DND-41 (cell line): ENCODE measurements around the gene TOMM34.
A peak's percentile ranks its signal among the peaks of the same experiment; 100 is the strongest.

Source experiments
- ATAC-seq: fragments of 200-7000 bp; cut with Tn5 transposase; 3 replicates; pipeline ENCODE4 v1.9.1; 2021; ENCODE audit warnings: low read depth; ENCODE audit not compliant: insufficient read depth
- DNase-seq: peaks from one replicate; pipeline ENCODE4 v3.0.0-alpha.2; 2020
- H2AFZ ChIP-seq: 2 replicates; pipeline ENCODE4 v1.6.0; 2012; ENCODE audit warnings: low read depth, low read length
- H3K27ac ChIP-seq: 2 replicates; pipeline ENCODE4 v1.5.1; 2012; ENCODE audit warnings: low read length, inconsistent platforms
- H3K27me3 ChIP-seq: fragments of 200-600 bp; sonication (generic); 2 replicates; pipeline ENCODE4 v1.6.0; 2012; ENCODE audit warnings: low read length, mild to moderate bottlenecking, inconsistent platforms; ENCODE audit not compliant: insufficient read depth, poor library complexity
- H3K36me3 ChIP-seq: 2 replicates; pipeline ENCODE4 v1.5.1; 2012; ENCODE audit warnings: low read length, inconsistent platforms; ENCODE audit not compliant: insufficient read depth
- H3K4me1 ChIP-seq: 2 replicates; pipeline ENCODE4 v1.5.1; 2012; ENCODE audit warnings: mild to moderate bottlenecking, low read length; ENCODE audit not compliant: insufficient read depth
- H3K4me2 ChIP-seq: 2 replicates; pipeline ENCODE4 v1.6.0; 2012; ENCODE audit warnings: mild to moderate bottlenecking, moderate library complexity, low read length, inconsistent platforms; ENCODE audit not compliant: insufficient read depth
- H3K4me3 ChIP-seq, 2 experiments: fragments of 200-600 bp in 1 of 2; shearing (Covaris generic) in 1 of 2; 2 replicates each; pipeline ENCODE4 v1.5.1; 2012 to 2016; ENCODE audit warnings: inconsistent platforms in 2 of 2, low read length in 2 of 2, mild to moderate bottlenecking in 2 of 2, low read depth in 1 of 2, moderate library complexity in 1 of 2
- H3K79me2 ChIP-seq: 2 replicates; pipeline ENCODE4 v1.6.0; 2012; ENCODE audit warnings: low read length, inconsistent platforms; ENCODE audit not compliant: insufficient read depth
- H3K9ac ChIP-seq: 2 replicates; pipeline ENCODE4 v1.6.0; 2012; ENCODE audit warnings: low read depth, mild to moderate bottlenecking, inconsistent platforms, low read length, moderate library complexity
- H3K9me3 ChIP-seq: 2 replicates; pipeline ENCODE4 v1.5.1; 2012; ENCODE audit warnings: low read length, moderate library complexity, mild to moderate bottlenecking, inconsistent platforms; ENCODE audit not compliant: insufficient read depth, severe bottlenecking
- H4K20me1 ChIP-seq: 2 replicates; pipeline ENCODE4 v1.6.0; 2012; ENCODE audit warnings: low read length; ENCODE audit not compliant: insufficient read depth
- EZH2 ChIP-seq: IDR thresholded peaks from 3 replicates; pipeline ENCODE4 v1.6.1; 2012; ENCODE audit warnings: borderline replicate concordance, low read depth, mild to moderate bottlenecking, moderate library complexity, low read length, inconsistent platforms; ENCODE audit not compliant: severe bottlenecking
- TF ChIP-seq, protein P1 (sequence below): IDR thresholded peaks from 2 replicates; pipeline ENCODE4 v1.5.1; 2012; ENCODE audit warnings: borderline replicate concordance, low read length, moderate library complexity, mild to moderate bottlenecking; ENCODE audit not compliant: poor library complexity, severe bottlenecking; ENCODE audit errors: extremely low read depth

TOMM34 gene

DNA sequence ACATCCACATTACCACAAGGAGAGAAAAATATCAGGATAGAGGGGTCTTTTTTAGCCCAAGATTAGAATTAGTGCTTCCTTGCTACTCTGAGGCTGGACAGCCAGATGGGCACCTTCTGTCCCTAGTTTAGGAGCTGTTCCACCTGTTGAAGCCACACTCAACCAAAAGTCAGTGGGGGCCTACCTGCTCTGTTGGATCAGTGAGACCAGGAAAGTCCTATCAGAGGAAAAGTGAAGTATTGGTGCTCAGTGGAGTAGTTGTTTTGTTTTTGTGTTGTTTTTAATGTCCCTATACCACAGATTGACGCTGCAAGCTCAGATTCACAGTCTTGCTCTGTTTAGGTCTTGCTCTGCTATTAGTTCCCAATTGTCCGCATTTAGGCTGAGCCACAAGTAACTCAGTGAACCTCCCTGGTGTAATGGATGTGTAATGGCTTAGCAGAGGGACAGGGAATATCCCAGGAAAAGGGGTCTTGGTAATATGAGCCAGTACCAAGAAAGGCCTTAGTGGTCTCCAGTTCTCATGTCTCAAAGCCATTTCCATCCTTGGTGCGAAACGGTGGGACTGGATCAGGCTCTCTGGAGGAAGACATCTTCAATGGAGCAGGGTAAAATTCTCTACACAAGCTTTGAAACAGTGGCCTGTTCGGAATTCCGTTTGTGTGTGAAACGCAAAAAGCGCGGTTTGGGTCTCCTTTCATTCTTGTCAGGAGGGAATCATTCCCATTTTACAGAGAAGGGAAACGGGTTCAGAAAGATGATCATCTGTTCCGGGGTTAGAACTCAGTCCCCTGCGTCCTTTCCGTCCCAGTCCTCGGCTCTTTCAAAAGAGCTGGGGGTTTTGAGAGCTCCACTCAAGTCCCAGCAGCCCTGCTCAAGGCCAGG is 51.0 kb downstream of the TOMM34 start:
- Histone ChIP-seq H3K4me2 (peak overlapping the region; percentile 93), H3K9me3 (no peaks in the 10 kb centered on the region), H3K36me3 (peaks cover 63% of the 10 kb centered on the region), H3K4me1 (peaks cover 26% of the 10 kb centered on the region), H3K4me3 (peak overlapping the region; percentile 82 to 96; a peak in 3 of 4 replicates), H4K20me1 (peaks cover 17% of the 10 kb centered on the region), H2AFZ (peak overlapping the region; percentile 97), H3K27me3 (no peaks in the 10 kb centered on the region), H3K79me2 (peaks cover 14% of the 10 kb centered on the region), H3K9ac (peak overlapping the region; percentile 83), H3K27ac (peak overlapping the region; percentile 56)
- DNase-seq (no peak), ATAC-seq (no peak)
- TF ChIP-seq EZH2: no peak
- TF ChIP-seq, protein P1, sequence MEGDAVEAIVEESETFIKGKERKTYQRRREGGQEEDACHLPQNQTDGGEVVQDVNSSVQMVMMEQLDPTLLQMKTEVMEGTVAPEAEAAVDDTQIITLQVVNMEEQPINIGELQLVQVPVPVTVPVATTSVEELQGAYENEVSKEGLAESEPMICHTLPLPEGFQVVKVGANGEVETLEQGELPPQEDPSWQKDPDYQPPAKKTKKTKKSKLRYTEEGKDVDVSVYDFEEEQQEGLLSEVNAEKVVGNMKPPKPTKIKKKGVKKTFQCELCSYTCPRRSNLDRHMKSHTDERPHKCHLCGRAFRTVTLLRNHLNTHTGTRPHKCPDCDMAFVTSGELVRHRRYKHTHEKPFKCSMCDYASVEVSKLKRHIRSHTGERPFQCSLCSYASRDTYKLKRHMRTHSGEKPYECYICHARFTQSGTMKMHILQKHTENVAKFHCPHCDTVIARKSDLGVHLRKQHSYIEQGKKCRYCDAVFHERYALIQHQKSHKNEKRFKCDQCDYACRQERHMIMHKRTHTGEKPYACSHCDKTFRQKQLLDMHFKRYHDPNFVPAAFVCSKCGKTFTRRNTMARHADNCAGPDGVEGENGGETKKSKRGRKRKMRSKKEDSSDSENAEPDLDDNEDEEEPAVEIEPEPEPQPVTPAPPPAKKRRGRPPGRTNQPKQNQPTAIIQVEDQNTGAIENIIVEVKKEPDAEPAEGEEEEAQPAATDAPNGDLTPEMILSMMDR: no peak

DNA sequence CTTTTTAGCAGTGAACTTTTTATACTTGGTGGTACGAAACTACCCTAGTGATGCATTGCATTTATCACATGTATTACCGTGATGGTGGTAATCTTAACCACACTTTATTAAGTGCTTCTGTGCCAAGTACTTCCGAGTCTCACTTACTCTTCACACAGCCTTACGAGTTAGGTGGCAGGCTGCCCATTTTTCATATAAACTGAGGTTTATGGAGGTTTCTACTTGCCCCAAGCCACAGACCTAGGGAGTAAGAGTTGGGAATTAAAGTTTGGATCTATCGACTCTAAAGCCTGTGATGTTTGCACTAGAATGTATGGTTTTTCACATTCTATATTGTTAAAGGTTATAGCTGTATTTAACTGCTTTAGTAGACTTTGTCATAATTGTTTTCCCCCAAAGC is 55.8 kb downstream of the TOMM34 start:
- TF ChIP-seq, protein P1: no peak
- no peak for TF ChIP-seq EZH2
- Histone ChIP-seq H4K20me1 (peaks cover 55% of the 10 kb centered on the region), H3K9ac (no peak overlapping the region), H3K27me3 (no peaks in the 10 kb centered on the region), H3K4me3 (no peak overlapping the region), H2AFZ (no peak overlapping the region), H3K9me3 (no peaks in the 10 kb centered on the region), H3K27ac (no peak overlapping the region), H3K79me2 (peaks cover 38% of the 10 kb centered on the region), H3K4me2 (no peak overlapping the region), H3K36me3 (peaks cover 88% of the 10 kb centered on the region), H3K4me1 (peaks cover 7% of the 10 kb centered on the region)
- DNase-seq (no peak), ATAC-seq (no peak)

DNA sequence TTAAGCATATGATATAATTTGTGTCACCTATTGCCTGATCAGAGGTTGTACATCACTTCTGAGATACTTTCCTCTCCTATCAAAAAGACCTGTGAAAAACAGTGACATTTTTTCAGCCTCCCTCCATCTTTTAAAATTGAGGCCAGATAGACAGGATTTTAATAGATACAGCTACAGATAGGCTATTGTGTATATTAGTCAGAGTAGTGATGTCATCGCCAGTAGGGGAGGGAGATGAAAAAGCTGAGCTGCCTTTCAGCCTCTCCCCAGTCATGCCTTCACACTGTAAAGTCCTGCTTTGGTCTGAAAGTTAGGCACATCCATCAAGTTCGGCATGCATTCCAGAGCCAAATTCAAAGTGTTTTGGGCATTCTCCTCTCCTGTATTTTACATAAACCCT is 58.2 kb downstream of the TOMM34 start:
- Histone ChIP-seq H4K20me1 (peaks cover 72% of the 10 kb centered on the region), H3K36me3 (peaks cover 81% of the 10 kb centered on the region), H3K27ac (no peak overlapping the region), H3K4me1 (no peaks in the 10 kb centered on the region), H3K4me2 (no peak overlapping the region), H3K79me2 (peaks cover 62% of the 10 kb centered on the region), H3K9me3 (no peaks in the 10 kb centered on the region), H3K4me3 (no peak overlapping the region), H2AFZ (no peak overlapping the region), H3K9ac (no peak overlapping the region), H3K27me3 (no peaks in the 10 kb centered on the region)
- ATAC-seq: no peak
- DNase-seq: no peak
- no peak for TF ChIP-seq EZH2
- TF ChIP-seq, protein P1: no peak
